Measurements from ENCODE around the gene CDK15. TPM values are rescaled to one million over a fixed set of nuclear protein-coding genes. Genes with fewer than 3 reads are reported as not detected.

The CDK15 gene
- total RNA-seq, 1 experiment from 2014 or later = 4.8 TPM

DNA sequence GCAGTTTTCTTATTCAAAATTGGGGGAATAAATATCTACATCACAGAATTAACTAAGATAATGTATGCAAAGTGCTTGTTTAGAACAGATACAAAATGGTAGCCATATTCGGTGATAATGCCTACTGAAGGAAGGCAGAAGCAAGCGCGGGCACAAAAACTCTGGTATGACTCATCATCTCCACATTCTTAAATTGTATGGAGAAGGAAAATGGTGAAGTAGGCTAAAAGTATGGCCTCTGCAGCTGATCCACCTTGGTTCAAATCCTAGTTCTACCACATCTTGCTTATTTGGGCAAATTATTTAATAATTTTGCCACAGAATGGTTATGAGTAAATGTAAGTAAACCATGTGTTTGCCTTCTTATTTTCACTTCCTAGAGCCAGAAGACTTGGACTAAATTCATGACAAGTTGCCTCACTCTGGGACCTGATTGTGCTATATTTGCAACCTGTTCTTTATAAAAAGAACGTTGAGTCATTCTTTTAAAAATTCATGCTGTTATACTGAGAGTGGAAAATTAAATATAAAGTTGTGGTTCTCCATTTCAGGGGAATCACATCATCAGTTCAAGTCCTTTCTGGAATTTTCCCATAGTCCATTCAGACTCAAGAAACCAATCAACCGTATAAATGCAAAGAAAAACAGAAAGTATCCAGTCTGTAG lies 9.0 kb upstream of the CDK15 start:
- BruUV-seq (replicated peaks) = TSS peak; percentile 86
- intact Hi-C loops (cut with micrococcal nuclease; ENCODE audit: unreplicated experiment) (loop anchor here (2.0 to 10.0 kb wide), 2 partner anchors 63 to 237 kb away; partner anchors contain the start of gene FZD7), in situ Hi-C loops (cut with HindIII; ENCODE audit: low pct_unique_long_range_greater_than_20kb, low sequenced_read_pairs) (no loop called here)

DNA sequence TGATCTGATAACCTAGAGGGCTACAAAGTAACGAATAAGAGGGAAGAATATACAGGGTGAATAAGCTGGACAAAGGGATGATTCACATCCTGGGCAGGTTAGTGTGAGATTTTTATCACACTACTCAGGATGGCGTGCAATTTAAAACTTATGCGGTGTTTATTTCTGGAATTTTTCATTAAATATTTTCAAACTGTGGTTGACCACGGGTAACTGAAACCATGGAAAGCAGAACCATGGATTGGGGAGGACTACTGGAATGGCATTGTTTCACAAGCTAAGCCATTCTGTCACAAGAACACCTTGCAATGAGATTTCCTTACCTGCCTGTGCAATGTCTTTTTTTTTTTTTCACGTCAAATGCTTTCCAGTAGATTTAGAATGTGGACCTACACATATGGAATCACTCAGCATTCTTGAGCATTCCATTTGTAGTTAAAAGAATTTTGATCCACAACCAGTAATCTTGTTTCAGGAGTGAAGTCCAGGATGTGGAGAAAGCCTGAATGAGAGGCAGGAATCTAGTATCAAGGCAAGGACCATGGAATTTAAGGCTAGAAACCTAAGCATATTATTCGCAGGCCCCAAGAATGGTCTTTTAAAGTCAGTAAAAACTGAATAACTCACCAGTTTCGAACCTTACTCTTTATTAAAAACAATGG lies 8.0 kb upstream of the CDK15 start:
- ChIA-PET CTCF (interaction anchor here (0.7 kb wide), 1 partner anchor 57 kb away, joined by 8 read pairs; no protein-coding TSS in a partner anchor), POLR2A (no interaction called here)
- Histone ChIP-seq H3K27me3 (ENCODE audit: control insufficient read depth, insufficient read depth, low read length) (no peaks in the 10 kb centered on the region), H3K4me3 (ENCODE audit: low read depth in 2 of 2, low read length in 2 of 2) (peak overlapping the region; percentile 7 to 35; a peak in 2 of 4 replicates), H3K36me3 (ENCODE audit: control insufficient read depth, insufficient read depth, low read length) (no peaks in the 10 kb centered on the region), H3K9me3 (ENCODE audit: control insufficient read depth, insufficient read depth, low read depth, low read length) (no peaks in the 10 kb centered on the region; the same call in 1 of the 2 replicates), H3K4me1 (ENCODE audit: control insufficient read depth, insufficient read depth, low read length) (peaks cover 29% of the 10 kb centered on the region), H3K27ac (ENCODE audit: low read length) (peak overlapping the region; percentile 93)
- in situ Hi-C loops (cut with HindIII; ENCODE audit: low pct_unique_long_range_greater_than_20kb, low sequenced_read_pairs) = no loop called here
- intact Hi-C loops (cut with micrococcal nuclease; ENCODE audit: unreplicated experiment) = loop anchor here (10.0 kb wide), 1 partner anchor 236 kb away; the partner anchor contains the start of gene FZD7
- ATAC-seq (peak; percentile 96), DNase-seq (ENCODE audit: low read depth, low spot score) (peak; percentile 83)
- no peak for TF ChIP-seq TCF7L2 (IDR thresholded peaks at IDR 0.05; ENCODE audit: low read depth, low read length)
- peak; percentile 40; the same call in 1 of the 2 replicates for TF ChIP-seq POLR2AphosphoS5 (IDR thresholded peaks at IDR 0.05; ENCODE audit: low read depth, low read length)
- TF ChIP-seq, protein P1, sequence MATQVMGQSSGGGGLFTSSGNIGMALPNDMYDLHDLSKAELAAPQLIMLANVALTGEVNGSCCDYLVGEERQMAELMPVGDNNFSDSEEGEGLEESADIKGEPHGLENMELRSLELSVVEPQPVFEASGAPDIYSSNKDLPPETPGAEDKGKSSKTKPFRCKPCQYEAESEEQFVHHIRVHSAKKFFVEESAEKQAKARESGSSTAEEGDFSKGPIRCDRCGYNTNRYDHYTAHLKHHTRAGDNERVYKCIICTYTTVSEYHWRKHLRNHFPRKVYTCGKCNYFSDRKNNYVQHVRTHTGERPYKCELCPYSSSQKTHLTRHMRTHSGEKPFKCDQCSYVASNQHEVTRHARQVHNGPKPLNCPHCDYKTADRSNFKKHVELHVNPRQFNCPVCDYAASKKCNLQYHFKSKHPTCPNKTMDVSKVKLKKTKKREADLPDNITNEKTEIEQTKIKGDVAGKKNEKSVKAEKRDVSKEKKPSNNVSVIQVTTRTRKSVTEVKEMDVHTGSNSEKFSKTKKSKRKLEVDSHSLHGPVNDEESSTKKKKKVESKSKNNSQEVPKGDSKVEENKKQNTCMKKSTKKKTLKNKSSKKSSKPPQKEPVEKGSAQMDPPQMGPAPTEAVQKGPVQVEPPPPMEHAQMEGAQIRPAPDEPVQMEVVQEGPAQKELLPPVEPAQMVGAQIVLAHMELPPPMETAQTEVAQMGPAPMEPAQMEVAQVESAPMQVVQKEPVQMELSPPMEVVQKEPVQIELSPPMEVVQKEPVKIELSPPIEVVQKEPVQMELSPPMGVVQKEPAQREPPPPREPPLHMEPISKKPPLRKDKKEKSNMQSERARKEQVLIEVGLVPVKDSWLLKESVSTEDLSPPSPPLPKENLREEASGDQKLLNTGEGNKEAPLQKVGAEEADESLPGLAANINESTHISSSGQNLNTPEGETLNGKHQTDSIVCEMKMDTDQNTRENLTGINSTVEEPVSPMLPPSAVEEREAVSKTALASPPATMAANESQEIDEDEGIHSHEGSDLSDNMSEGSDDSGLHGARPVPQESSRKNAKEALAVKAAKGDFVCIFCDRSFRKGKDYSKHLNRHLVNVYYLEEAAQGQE (IDR thresholded peaks at IDR 0.05; ENCODE audit: insufficient read depth in 1 of 2, low read depth in 2 of 2, low read length in 1 of 2) = no peak
- BruUV-seq (replicated peaks) = no TSS peak

More for the DNA sequence above, 9.0 kb upstream of the CDK15 start:
- Histone ChIP-seq H3K4me3 (ENCODE audit: low read depth in 2 of 2, low read length in 2 of 2) (peak overlapping the region; percentile 7 to 35; a peak in 3 of 4 replicates), H3K9me3 (ENCODE audit: control insufficient read depth, insufficient read depth, low read depth, low read length) (no peaks in the 10 kb centered on the region; the same call in 1 of the 2 replicates), H3K4me1 (ENCODE audit: control insufficient read depth, insufficient read depth, low read length) (peaks cover 29% of the 10 kb centered on the region), H3K27ac (ENCODE audit: low read length) (peak overlapping the region; percentile 93), H3K36me3 (ENCODE audit: control insufficient read depth, insufficient read depth, low read length) (no peaks in the 10 kb centered on the region), H3K27me3 (ENCODE audit: control insufficient read depth, insufficient read depth, low read length) (no peaks in the 10 kb centered on the region)
- ChIA-PET CTCF (no interaction called here), POLR2A (no interaction called here)
- no peak; the same call in 1 of the 2 replicates for ATAC-seq
- TF ChIP-seq POLR2AphosphoS5 (IDR thresholded peaks at IDR 0.05; ENCODE audit: low read depth, low read length) (no peak), SIN3A (IDR thresholded peaks at IDR 0.05; ENCODE audit: borderline replicate concordance, insufficient read depth, low read depth, low read length) (no peak), TCF7L2 (IDR thresholded peaks at IDR 0.05; ENCODE audit: low read depth, low read length) (no peak)
- TF ChIP-seq, protein P1 (IDR thresholded peaks at IDR 0.05; ENCODE audit: insufficient read depth in 1 of 2, low read depth in 2 of 2, low read length in 1 of 2) = no peak
- peak; percentile 45 for DNase-seq (ENCODE audit: low read depth, low spot score)

Data from Panc1 (cell line).